DMS79 treated with DMSO at 0.1 percent for 48 hours (cell line): ENCODE data around the gene STAU1.
"Not testable (repeated sequence)": the region's sequence is repeated elsewhere in the genome, so short reads cannot be mapped to it uniquely, and the experiment has no call there.

ENCODE experiments used
- DNase-seq: peaks from one replicate; lab custom pipeline; 2025; lab: John Stamatoyannopoulos, UW

The STAU1 gene

DNA sequence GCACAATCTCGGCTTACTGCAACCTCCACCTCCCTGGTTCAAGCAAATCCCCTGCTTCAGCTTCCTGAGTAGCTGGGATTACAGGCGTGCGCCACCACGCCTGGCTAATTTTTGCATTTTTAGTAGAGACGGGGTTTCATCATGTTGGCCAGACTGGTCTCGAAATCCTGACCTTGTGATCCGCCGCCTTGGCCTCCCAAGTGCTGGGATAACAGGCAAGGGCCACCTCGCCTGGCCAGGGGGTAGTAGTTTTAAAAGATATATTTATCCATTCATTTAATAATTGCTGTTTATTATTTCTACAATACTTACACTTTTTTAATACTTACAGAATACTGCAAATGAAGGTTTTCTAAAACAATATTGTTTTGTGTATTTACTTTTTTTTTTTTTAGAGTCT is 15.6 kb upstream of the STAU1 start:
- no peak for DNase-seq

DNA sequence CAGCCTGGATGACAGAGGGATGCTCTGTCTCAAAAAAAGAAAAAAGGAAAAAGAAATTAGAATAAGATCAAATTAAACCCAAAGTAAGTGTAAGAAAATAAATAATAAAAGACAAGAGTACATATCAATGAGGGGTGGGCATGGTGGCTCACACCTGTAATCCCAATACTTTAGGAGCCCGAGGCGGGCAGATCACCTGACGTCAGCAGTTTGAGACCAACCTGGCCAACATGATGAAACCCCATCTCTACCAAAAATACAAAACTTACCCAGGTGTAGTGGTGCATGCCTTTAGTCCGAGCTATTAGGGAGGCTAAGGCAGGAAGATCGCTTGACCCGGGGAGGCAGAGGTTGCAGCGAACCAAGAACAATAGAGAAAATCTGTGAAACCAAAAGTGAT is 14.9 kb upstream of the STAU1 start:
- DNase-seq = no peak

DNA sequence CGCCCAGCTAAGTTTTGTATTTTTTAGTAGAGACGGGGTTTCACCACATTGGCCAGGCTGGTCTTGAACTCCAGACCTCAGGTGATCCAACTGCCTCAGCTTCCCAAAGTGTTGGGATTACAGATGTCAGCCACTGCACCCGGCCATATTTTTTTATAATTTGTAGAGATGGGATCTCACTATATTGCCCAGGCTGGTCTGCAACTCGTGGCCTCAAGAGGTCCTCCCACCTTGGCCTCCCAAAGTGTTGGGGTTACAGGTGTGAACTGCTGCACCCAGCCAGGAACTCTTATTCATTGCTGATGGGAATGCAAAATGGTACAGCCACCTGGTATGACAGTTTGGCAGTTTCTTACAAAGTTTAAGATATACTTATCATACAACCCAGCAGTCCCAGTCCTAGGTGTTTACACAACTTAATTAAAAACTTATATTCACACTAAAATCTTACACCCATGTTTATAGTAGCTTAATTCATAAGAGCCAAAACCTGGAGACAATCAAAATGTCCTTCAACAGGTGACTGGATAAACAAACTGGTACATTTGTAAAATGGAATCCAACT is 11.7 kb upstream of the STAU1 start:
- no peak for DNase-seq

DNA sequence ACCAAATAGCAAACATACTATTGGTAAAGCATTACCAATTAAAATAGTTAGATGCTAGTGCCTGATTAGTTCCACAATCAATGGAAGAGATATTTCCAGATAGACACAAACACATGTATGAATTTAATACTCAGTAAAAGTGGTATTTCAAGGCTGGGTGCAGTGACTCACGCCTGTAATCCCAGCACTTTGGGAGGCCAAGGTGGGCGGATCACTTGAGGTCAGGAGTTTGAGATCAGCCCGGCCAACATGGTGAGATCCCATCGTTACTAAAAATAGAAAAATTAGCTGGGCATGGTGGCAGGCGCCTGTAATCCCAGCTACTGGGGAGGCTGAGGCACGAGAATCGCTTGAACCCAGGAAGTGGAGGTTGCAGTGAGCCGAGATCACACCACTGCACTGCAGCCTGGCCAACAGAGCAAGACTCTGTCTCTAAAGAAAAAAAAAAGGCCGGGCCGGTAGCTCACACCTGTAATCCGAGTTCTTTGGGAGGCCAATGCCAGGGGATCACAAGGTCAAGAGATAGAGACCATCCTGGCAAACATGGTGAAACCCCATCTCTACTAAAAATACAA is 4.9 kb upstream of the STAU1 start:
- DNase-seq = not testable (repeated sequence)

DNA sequence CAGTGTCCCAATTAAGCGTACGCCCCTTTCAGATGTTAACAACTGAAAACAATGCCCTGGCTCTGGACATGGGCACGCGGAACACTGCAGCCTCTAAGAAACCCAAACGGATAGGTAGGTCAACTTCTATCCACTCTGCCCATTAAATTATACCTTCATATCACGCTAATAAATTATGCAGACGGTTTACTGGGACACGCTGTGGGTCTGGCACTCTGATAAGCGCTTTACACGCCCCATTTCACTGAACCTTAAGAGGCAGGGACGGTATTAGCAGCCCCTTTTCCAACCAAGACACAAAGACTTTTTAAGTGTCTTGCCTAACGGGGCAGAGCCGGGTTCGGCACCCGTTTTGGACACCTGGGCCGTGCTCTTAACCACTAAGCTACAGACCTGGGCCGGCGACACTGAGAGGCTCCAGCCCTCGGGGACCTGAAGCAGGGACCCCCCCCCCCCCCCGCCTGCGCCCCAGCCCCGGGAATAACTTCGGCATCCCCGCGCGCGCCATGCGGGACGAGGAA is 744 bp downstream of the STAU1 start:
- DNase-seq = peak; percentile 56

DNA sequence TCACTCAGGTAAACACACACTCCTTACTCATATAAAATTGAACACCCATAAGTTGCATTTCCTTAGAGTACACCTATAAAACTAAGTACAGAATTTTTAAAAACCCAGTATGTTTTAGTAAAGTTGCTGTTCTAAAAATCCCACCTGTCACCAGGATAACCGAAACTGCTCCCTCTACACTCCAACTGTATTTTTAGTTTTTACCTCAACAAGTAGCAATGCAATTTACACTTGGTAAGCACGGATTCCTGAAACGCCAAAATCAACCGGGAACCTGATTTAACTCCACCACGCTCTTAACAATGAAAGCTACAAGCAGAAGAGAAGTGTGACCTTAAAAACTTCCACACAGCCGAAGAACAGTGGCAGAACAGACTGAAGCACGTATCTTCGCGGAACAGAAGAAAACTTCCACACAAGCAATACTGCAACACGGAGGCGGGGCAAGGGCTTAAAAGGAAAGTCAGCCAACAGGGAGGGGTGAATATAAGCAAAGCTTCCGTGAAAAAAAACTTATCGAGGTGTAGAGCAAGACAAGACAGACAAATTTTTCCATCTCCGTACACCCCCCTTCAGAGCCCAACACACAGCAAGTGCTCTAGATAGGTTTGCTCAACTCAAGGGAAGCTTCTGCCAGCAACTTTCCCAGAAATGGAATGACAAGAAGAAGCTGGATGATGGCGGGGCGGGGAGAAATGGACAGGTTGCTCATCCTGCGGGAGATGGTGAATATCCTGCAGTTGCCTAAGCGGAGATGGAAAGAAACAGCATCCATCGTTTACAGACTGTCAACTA is 1.4 kb downstream of the STAU1 start:
- peak; percentile 20 for DNase-seq

DNA sequence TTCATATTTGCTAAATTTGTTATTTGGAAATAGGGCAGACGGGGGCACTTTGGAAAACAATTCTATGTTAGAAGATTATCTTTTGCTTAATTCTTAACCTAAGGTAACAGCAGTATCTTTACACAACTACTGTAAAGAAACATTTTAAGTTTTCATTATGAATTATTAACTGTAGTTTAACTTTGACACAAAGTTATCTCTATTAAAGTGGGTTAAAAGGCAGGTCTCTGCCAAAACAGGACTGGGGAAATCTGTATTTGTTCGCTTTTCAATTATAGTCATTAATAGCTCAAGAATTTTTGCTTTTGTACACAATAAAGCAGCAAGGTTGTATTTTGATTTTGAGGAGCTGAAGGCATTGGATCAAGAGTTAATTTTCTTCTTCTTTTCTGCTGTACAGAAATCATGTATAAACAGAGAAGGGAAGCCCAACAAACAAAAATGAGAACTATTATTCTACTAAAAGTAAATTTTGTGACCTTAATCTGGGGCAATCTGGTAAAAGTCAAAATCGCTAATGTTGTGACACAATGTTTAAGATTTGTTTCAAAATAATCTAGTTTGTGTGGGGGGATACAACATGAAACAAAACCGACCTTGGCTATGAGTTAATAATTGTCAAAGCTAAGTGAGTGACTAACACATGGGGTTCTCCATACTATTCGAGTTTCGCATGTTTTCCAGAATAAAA is 2.9 kb downstream of the STAU1 start:
- no peak for DNase-seq

DNA sequence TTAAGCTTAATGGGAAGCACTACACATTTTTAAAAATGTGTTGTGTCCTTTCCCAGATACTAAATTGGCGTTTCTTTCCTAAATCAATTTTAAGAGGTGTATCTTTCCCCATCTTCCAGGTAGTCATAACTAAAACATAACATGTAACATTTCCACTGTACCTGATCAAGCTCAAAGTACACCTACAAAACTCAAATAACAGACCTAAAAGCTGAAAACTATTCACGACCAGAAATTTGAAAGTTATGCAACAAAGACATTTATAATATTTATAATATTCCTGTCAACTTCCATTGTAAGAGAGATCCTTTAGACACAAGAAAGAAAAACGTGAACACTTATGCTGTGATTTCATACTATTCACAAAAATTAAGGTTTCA is 3.5 kb downstream of the STAU1 start:
- DNase-seq = no peak

DNA sequence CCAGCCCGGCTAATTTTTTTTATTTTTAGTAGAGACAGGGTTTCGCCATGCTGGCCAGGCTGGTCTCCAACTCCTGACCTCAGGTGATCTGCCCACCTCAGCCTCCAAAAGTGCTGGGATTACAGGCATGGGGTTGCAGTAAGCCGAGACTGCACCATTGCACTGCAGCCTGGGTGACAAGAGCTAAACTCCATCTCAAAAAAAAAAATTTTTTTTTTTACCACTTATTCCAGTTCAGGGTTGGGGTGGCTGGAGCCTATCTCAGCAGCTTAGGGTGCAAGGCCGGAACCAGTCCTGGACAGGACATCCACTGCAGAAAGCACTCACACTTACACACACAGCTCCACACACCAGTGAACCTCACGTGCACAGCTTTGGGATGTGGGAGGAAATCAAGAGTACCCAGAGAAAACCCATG is 4.0 kb downstream of the STAU1 start:
- not testable (repeated sequence) for DNase-seq

DNA sequence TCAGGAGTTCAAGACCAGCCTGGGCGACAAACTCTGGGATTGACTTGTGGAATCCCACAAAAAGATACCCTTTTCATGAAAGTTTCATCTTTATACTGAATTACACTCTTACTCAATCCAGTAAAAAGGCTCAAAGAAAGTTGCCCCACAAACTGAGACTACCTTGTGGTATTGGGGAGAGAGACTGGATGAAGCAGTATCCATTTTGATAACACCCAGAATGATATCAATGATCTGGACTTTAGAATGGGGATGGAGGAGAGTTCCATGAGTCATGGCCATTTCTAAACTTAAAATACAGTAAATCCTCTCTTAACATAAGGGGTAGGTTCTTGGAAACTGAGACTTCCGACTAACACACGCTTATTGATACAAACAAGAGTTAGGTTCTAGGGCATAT is 4.7 kb downstream of the STAU1 start:
- no peak for DNase-seq

DNA sequence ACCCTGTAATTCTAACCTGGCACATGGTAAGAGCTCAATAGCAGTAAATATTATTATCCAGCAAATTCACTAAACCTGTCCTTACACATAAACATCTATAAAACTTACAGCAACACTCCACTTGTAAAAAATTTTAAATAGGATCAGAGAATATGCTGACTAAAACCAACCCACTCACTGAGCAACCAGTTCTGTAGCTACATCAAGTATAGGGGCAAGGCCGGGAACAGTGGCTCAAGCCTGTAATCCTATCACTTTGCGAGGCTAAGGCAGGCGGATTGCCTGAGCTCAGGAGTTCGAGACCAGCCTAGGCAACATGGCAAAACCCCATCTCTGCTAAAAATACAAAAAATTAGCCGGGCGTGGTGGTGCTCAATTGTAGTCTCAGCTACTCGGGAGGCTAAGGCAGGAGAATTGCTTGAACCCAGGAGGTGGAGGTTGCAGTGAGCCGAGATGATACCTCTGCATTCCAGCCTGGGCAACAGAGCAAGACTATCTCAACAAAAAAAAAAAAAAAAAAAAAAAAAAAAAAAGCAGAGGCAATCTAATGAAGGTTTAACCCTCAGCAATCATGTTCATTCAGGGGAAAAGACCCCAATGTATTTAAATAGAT is 6.8 kb downstream of the STAU1 start:
- no peak for DNase-seq

DNA sequence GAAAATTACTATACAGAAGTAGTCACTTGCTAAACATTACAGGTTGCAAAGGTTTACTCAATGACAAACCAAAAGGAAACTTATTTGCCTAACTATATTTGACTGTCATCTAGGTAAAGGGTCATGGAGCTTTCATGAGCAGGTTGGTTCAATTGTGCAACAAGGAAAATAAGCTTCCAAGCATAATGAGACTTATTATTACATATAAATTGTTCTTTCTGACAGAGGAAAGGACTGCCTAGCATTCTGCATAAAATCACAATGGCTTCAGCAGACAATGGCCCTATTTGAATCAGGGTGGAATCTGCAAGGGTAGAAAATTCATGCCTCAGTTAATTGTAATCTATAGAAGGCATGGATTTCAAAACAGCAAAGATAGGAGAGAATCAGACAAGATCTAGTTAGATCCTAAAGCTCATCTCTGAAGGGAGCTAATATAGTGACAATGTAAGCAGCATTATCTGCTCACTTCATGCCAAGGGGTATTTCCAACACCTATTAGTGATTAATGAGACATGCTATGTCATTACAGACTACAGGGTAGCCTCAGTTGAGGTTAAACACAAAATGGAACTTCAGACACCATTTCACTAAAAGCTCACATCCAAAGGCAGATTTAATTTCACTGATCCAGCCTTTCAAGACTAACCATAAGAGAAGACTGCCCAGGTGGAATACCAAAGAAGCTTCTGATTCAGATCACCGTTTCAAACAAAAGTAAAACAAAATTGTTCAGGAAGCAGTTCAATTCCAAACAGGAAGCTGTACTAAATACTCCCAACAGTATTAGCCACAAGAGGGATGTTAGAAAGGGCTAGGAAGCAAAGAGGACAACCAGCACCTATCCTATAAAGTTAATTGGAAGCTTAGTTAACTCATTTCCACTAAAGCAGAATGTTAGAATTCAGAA is 8.5 kb downstream of the STAU1 start:
- DNase-seq = no peak

DNA sequence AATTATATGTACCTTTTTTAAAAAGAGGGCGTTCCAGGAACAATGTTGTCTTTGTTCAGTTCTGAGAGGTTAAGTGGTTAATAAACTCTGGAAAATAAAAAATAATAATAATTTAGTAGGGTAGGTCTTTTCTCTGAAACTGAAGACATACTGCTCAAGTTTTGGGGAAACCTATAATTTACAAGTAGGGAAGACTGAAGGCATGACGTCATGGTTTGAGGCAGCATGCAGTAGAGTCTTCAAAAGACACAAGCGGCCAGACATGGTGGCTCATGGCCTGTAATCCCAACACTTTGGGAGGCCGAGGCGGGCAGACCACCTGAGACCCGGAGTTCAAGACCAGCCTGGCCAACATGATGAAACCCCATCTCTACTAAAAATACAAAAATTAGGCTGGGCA is 14.0 kb downstream of the STAU1 start:
- no peak for DNase-seq

DNA sequence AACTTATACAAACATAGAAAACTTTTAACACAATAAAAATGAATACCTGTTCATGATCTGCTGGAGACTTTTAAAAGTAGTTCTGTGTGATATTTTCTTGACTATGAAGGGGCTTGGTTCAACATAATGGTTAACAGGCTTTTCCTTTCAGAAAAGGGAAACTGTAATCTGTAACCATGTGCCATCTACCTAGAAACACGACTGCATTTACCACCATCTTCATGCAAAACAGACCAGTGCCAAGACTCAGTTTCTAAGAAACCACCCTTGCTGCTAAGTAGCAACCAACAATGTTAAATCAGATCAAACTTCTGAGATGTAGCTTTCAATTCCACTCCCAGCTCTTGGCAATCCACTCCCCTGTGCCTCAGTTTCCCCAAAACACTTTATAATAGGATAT is 15.7 kb downstream of the STAU1 start:
- no peak for DNase-seq

DNA sequence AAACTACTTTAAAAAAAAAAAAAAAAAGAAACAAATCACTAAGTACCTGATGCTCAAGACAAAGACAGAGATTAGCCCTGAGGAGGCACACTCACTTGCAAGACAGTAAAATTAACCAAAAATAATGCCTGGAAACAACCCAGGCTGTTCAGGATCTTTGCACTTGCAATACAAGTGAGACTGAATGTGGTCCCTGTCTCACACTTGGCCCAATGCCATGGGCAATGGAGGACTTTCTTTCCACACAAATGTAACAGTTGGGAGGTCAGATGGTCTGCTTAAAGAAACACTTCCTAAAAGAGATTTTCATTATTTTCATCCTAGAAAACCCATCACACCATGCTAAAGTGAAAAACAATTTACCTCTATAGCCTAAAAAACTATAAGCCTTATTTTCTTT is 16.2 kb downstream of the STAU1 start:
- no peak for DNase-seq

DNA sequence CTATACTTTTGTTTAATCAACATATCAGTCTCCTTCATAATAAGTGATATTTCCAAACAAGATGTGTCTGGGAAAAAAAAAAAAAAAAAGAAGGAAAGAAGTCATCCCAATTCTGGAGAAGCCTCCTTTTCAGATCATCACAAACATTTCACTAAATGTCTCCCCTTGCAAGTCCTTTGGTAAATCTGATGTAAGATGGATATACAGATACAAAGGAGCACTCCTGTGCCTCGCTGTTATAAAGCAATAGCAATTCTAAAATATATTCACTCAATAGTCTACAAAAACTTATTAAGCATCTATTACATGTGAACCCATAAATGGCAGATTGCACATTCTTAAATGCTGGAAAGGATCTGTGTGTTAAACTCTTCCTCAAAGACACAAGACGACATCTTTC is 17.4 kb downstream of the STAU1 start:
- DNase-seq = no peak

DNA sequence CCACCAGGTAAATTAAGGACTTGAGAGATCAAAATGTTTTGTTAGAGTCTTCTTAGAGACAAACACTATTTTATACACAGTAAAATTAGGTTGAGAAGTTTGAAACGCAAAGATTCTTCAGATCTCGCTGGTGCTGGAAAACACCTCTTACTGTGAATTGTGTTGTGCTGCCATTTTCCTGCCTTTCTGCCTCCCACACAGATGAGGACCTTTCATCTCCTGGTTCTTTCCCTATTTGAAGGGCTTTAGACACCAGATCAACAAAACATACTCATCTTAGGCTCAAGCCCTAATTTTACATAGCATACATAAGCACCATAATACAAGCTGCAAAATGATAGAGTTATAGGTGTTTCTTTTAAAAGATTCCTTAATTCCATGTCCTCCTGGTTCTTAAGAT is 18.6 kb downstream of the STAU1 start:
- no peak for DNase-seq

DNA sequence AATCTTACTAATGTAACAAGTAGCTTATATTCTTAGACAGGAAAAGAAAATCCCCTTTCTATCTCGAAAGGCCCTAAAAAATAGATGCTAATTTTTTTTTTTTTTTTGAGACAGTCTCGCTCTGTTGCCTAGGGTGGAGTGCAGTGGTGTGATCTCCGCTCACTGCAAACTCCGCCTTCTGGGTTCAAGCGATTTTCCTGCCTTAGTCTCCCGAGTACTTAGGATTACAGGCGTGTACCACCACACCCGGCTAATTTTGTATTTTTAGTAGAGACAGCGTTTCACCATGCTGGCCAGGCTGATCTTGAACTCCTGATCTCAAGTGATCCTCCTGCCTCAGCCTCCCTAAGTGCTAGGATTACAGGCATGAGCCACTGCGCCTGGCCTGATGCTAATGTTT is 19.3 kb downstream of the STAU1 start:
- DNase-seq = not testable (repeated sequence)

DNA sequence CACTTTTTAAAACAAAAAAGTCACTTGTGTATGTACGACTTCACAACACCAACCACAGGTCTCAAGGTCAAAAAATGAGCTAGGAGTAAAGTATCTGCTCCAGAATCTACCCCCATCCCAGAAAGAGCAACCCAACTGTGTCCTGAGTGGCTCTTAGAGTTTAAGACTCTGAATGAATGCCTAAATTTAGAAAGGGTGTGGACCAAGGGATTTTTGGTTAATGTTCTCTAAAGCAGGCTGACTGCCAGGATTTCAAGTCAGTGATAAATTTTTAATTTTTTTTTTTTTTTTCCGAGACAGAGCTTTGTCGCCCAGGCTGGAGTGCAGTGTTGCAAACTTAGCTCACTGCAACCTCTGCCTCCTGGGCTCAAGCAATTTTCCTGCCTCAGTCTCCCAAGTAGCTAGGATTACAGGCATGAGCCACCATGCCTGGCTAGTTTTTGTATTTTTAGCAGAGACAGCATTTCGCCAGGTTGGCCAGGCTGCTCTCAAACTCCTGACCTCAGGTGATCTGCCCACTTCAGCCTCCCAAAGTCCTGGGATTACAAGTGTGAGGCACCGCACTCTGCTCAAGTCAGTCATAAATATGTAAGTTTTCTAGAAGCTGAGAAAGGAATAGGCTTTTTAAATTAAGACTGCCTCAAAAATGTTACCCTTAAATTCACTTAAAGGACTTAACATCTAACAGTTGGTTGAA is 20.2 kb downstream of the STAU1 start:
- peak; percentile 59 for DNase-seq

DNA sequence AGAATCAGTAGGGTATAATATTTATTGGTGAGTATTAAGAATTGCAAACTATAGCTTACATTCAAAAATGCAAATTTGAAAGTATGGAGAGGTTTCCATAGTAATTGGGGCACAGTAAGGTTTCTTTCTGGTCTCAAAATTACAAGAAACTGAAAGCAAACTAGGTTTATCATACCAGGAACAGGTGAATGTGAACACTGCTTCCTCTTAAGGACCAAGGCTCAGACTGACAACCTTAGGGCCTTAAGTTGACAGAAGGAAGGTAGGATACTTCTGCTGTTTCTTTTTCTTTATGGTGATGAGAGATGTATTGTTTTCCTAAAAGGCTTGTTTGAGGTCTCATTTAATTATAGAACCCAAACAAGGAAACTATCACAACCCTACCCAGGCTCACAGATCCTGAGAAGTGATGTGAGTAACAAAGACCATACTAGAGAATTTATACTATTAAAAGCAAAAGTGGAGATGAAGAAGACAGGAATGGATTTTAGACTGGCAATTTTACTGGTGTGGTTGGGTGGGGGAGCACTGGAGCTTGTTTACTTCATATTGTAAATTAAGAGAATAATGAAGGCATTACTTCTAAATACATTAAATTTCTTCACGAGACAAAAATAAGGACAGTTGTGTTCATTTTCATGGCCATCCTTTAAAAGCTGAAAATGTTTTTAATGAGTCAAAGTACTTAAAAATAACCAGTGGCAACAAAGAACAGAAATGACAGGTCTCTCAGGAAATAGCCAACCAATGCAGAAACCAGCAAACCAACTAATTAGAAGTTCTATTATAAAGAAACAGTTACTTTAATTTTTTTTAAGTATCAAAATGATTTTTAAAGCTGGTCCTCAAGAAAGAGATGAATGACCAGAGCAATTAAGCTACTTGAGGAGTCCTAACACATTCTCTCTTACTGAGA is 21.3 kb downstream of the STAU1 start:
- DNase-seq = no peak
